A549 (cell line): ENCODE data around the gene MAP3K4. TPM values are rescaled to one million over a fixed set of nuclear protein-coding genes. Genes with fewer than 3 reads are reported as not detected.

Experiments
- ATAC-seq, 2 experiments: fragments of 200-7000 bp in 1 of 2; fragments of >200 bp in 1 of 2; cut with Nextera tagmentation in 1 of 2; cut with Tn5 transposase in 1 of 2; 3 replicates each; pipeline versions ENCODE4 v1.8.0 to v1.9.1; 2018 to 2020; ENCODE audit warnings: mild to moderate bottlenecking in 1 of 2, moderate library complexity in 1 of 2
- CTCF ChIA-PET: fragments of 300-600 bp; sonication (Branson Sonifier 250); formaldehyde crosslinking; extraction: SDS; loops from one replicate; lab custom pipeline; 2021; ENCODE audit warnings: antibody characterized with exemption, inconsistent platforms; lab: Yijun Ruan, JAX
- POLR2A ChIA-PET: fragments of 350-600 bp; formaldehyde crosslinking; extraction: SDS; loops from one replicate; lab custom pipeline; 2021; ENCODE audit warnings: antibody characterized with exemption, inconsistent platforms; lab: Yijun Ruan, JAX
- DNase-seq, 2 experiments: peaks; one replicate each; pipeline versions ENCODE4 v3.0.0 to v3.0.0-alpha.2; 2011 to 2016; ENCODE audit warnings: low read depth in 1 of 2, low spot score in 1 of 2
- FAIRE-seq: peaks from 2 replicates; lab custom pipeline; 2011; peaks lifted over from hg19 to GRCh38; lab: Jason Lieb, UNC
- H3K27ac ChIP-seq, 2 experiments: fragments of >200 bp; sonication (Bioruptor Twin); formaldehyde crosslinking; 3 replicates each; pipeline ENCODE4 v1.5.1; 2016 to 2017
- H3K4me1 ChIP-seq: fragments of >200 bp; sonication (Bioruptor Twin); formaldehyde crosslinking; 3 replicates; pipeline ENCODE4 v1.6.1; 2016
- H3K4me2 ChIP-seq: fragments of >200 bp; sonication (Bioruptor Twin); formaldehyde crosslinking; 3 replicates; pipeline ENCODE4 v1.6.1; 2016
- H3K4me3 ChIP-seq: fragments of >200 bp; sonication (Bioruptor Twin); formaldehyde crosslinking; 3 replicates; pipeline ENCODE4 v1.5.1; 2016
- H3K9me3 ChIP-seq: fragments of >200 bp; sonication (Bioruptor Twin); formaldehyde crosslinking; 3 replicates; pipeline ENCODE4 v1.6.1; 2016
- ATOH8 ChIP-seq: fragments of 250-450 bp; sonication (Bioruptor Pico); IDR thresholded peaks from 2 replicates; pipeline ENCODE4 v1.5.0; 2020; ENCODE audit warnings: low read depth, mild to moderate bottlenecking, moderate library complexity
- BCL3 ChIP-seq: fragments of >200 bp; sonication (Bioruptor Twin); formaldehyde crosslinking; IDR thresholded peaks from 3 replicates; pipeline ENCODE4 v1.6.1; 2016
- CBX2 ChIP-seq: fragments of 200-600 bp; sonication (generic); IDR thresholded peaks from 2 replicates; pipeline ENCODE4 v1.6.1; 2016; ENCODE audit warnings: low read depth, mild to moderate bottlenecking, borderline replicate concordance
- CBX8 ChIP-seq: fragments of 200-600 bp; sonication (generic); IDR thresholded peaks from 2 replicates; pipeline ENCODE4 v1.6.1; 2016
- CEBPB ChIP-seq, 2 experiments: fragments of >200 bp in 1 of 2; sonication (Bioruptor Twin) in 1 of 2; formaldehyde crosslinking in 1 of 2; IDR thresholded peaks; 2 replicates each; pipeline ENCODE4 v1.6.1; 2012 to 2016
- CHD2 ChIP-seq: fragments of 150-350 bp; IDR thresholded peaks from 2 replicates; pipeline ENCODE4 v1.6.1; 2014; ENCODE audit warnings: low read length; ENCODE audit not compliant: partially characterized antibody
- EHMT2 ChIP-seq: fragments of 200-600 bp; sonication (generic); IDR thresholded peaks from 2 replicates; pipeline ENCODE4 v1.6.1; 2016; ENCODE audit warnings: antibody characterized with exemption, low read depth, mild to moderate bottlenecking, moderate library complexity
- FOXS1 ChIP-seq: fragments of 250-450 bp; sonication (Bioruptor Pico); IDR thresholded peaks from 2 replicates; pipeline ENCODE4 v1.5.0; 2020; ENCODE audit warnings: mild to moderate bottlenecking, moderate library complexity
- HES2 ChIP-seq: fragments of >200 bp; sonication (Bioruptor Twin); formaldehyde crosslinking; IDR thresholded peaks from 2 replicates; pipeline ENCODE4 v1.6.1; 2016
- HEYL ChIP-seq: fragments of 250-450 bp; sonication (Bioruptor Pico); IDR thresholded peaks from 2 replicates; pipeline ENCODE4 v1.8.0; 2021; ENCODE audit warnings: mild to moderate bottlenecking, moderate library complexity
- HOXB13 ChIP-seq: fragments of 250-450 bp; sonication (Bioruptor Pico); IDR thresholded peaks from 2 replicates; pipeline ENCODE4 v1.5.0; 2020; ENCODE audit warnings: low read depth, mild to moderate bottlenecking, moderate library complexity
- JUN ChIP-seq, 2 experiments: fragments of >200 bp; sonication (Bioruptor Twin); formaldehyde crosslinking; IDR thresholded peaks; 2 replicates in 1 of 2; 3 replicates in 1 of 2; pipeline ENCODE4 v1.6.1; 2016 to 2017
- KDM1A ChIP-seq: fragments of 200-600 bp; sonication (generic); IDR thresholded peaks from 2 replicates; pipeline ENCODE4 v1.6.1; 2016; ENCODE audit warnings: low read depth, mild to moderate bottlenecking
- MAFK ChIP-seq: fragments of 450-650 bp; IDR thresholded peaks from 2 replicates; pipeline ENCODE4 v1.6.1; 2014; ENCODE audit not compliant: partially characterized antibody
- MAZ ChIP-seq: fragments of 150-350 bp; IDR thresholded peaks from 2 replicates; pipeline ENCODE4 v1.6.1; 2014; ENCODE audit warnings: antibody characterized with exemption, low read depth, low read length, borderline replicate concordance
- PBX3 ChIP-seq: IDR thresholded peaks from 2 replicates; pipeline ENCODE4 v1.6.1; 2012
- PHF8 ChIP-seq: fragments of 200-600 bp; sonication (generic); IDR thresholded peaks from 2 replicates; pipeline ENCODE4 v1.6.1; 2016; ENCODE audit warnings: low read depth, mild to moderate bottlenecking, antibody characterized with exemption, moderate library complexity, borderline replicate concordance
- POLR2A ChIP-seq: IDR thresholded peaks from 2 replicates; pipeline ENCODE4 v1.6.1; 2012; ENCODE audit warnings: mild to moderate bottlenecking, low read length
- RAD21 ChIP-seq, 2 experiments: fragments of >200 bp in 1 of 2; sonication (Bioruptor Twin) in 1 of 2; formaldehyde crosslinking in 1 of 2; IDR thresholded peaks in 1 of 2; conservative IDR thresholded peaks in 1 of 2; 2 replicates in 1 of 2; 3 replicates in 1 of 2; pipeline ENCODE4 v1.6.1; 2012 to 2018; ENCODE audit warnings: inconsistent platforms in 1 of 2
- RARB ChIP-seq: fragments of 250-450 bp; sonication (Bioruptor Pico); IDR thresholded peaks from 2 replicates; pipeline ENCODE4 v1.8.0; 2021; ENCODE audit warnings: mild to moderate bottlenecking, moderate library complexity
- RCOR1 ChIP-seq: fragments of 150-350 bp; IDR thresholded peaks from 2 replicates; pipeline ENCODE4 v1.6.1; 2014; ENCODE audit warnings: antibody characterized with exemption, low read length, low read depth
- RFX5 ChIP-seq: fragments of 450-650 bp; IDR thresholded peaks from 2 replicates; pipeline ENCODE4 v1.7.1; 2014; ENCODE audit warnings: antibody characterized with exemption, mild to moderate bottlenecking, moderate library complexity
- RNF2 ChIP-seq: fragments of 200-600 bp; sonication (generic); IDR thresholded peaks from 2 replicates; pipeline ENCODE4 v1.6.1; 2016; ENCODE audit warnings: low read depth, mild to moderate bottlenecking, antibody characterized with exemption, moderate library complexity, borderline replicate concordance
- SREBF2 ChIP-seq: fragments of 450-650 bp; IDR thresholded peaks from 2 replicates; pipeline ENCODE4 v1.6.1; 2014; ENCODE audit warnings: mild to moderate bottlenecking, moderate library complexity
- ZFP36 ChIP-seq: fragments of 450-650 bp; IDR thresholded peaks from 2 replicates; pipeline ENCODE4 v1.6.1; 2014; ENCODE audit warnings: borderline replicate concordance; ENCODE audit not compliant: partially characterized antibody
- ZSCAN20 ChIP-seq: fragments of 250-450 bp; sonication (Bioruptor Pico); IDR thresholded peaks from 2 replicates; pipeline ENCODE4 v1.8.0; 2022; ENCODE audit warnings: mild to moderate bottlenecking, moderate library complexity
- WGBS: methylation state at CpG from one replicate; pipeline ENCODE4 v1.1.6; 2017; ENCODE audit errors: missing lambda C conversion rate; 5-methylcytosine and 5-hydroxymethylcytosine counted together
- polyA plus RNA-seq, 4 experiments: library from polyadenylated mRNA; depleted of rRNA in 3 of 4; stranded (reverse); fragments of >200 nt; fragmentation: RNase III in 1 of 4; extraction: RNeasy Plus Mini Kit Qiagen cat#74134 plus additional on column Dnase treatment in 1 of 4; gene quantifications; 2 replicates in 3 of 4; 3 replicates in 1 of 4; pipeline ENCODE4 v1.2.3, GENCODE V29; 2011 to 2017

MAP3K4 gene
- polyA plus RNA-seq, 2 of the 4 experiments (the other 2 are of a cell fraction), result 7.3 to 13.4 TPM

GRCh38 chr6:161163466-161164181 is 172.1 kb downstream of the MAP3K4 start (continued):
- TF ChIP-seq PBX3 (no peak), CEBPB (IDR thresholded peaks at IDR 0.05) (no peak), ZFP36 (no peak)

GRCh38 chr6:161164182-161164625 is 172.6 kb downstream of the MAP3K4 start:
- POLR2A ChIA-PET, result no interaction called here
- no peaks in the 10 kb centered on the region for H3K9me3 ChIP-seq
- no peak overlapping the region for H3K4me2 ChIP-seq
- FAIRE-seq (no peak), DNase-seq (no peak), ATAC-seq (no peak)
- 70% methylated on average over 6 of the region's 9 CpGs for WGBS
- H3K4me1 ChIP-seq, result peaks cover 10% of the 10 kb centered on the region
- no peak overlapping the region for H3K27ac ChIP-seq
- no peak overlapping the region for H3K4me3 ChIP-seq
- TF ChIP-seq KDM1A, result no peak
- no peak for TF ChIP-seq HES2
- TF ChIP-seq CHD2, result no peak
- TF ChIP-seq EHMT2, result no peak
- no peak for TF ChIP-seq JUN (IDR thresholded peaks at IDR 0.05)
- TF ChIP-seq FOXS1, result no peak
- TF ChIP-seq CBX2, result no peak
- TF ChIP-seq CBX8, result no peak
- no peak for TF ChIP-seq SREBF2
- no peak for TF ChIP-seq POLR2A
- TF ChIP-seq HEYL (CRISPR knock-in tag), result no peak
- TF ChIP-seq HOXB13 (CRISPR knock-in tag), result no peak
- no peak for TF ChIP-seq RNF2
- no peak for TF ChIP-seq RCOR1
- no peak for TF ChIP-seq RFX5
- TF ChIP-seq BCL3, result no peak
- no peak for TF ChIP-seq ZFP36
- CTCF ChIA-PET, result no interaction called here

- no peak for ATAC-seq
- no peak for FAIRE-seq
- peaks cover 10% of the 10 kb centered on the region for H3K4me1 ChIP-seq
- DNase-seq, result no peak
- H3K27ac ChIP-seq, result no peak overlapping the region
- TF ChIP-seq RCOR1 (no peak), PHF8 (no peak), MAFK (no peak)
- no peak overlapping the region for H3K4me2 ChIP-seq
- H3K9me3 ChIP-seq, result no peaks in the 10 kb centered on the region
- WGBS, result 91% methylated on average over 11 of the region's 11 CpGs
- no peak overlapping the region for H3K4me3 ChIP-seq
- ChIA-PET POLR2A (no interaction called here), CTCF (interaction anchor here (0.5 to 0.6 kb wide), 2 partner anchors 62 to 475 kb away, joined by 3 read pairs; no protein-coding TSS in a partner anchor)
Observed at GRCh38 chr6:161166176-161166575, 174.6 kb downstream of the MAP3K4 start.

GRCh38 chr6:161166677-161167076 is 175.1 kb downstream of the MAP3K4 start:
- FAIRE-seq (no peak), ATAC-seq (no peak), DNase-seq (no peak)
- ChIA-PET POLR2A (no interaction called here), CTCF (no interaction called here)
- Histone ChIP-seq H3K9me3 (no peaks in the 10 kb centered on the region), H3K4me3 (no peak overlapping the region), H3K4me1 (peaks cover 10% of the 10 kb centered on the region), H3K27ac (no peak overlapping the region), H3K4me2 (no peak overlapping the region)
- no peak for TF ChIP-seq RFX5
- no peak for TF ChIP-seq RAD21 (conservative IDR thresholded peaks at IDR 0.05 in 1 of 2, IDR thresholded peaks at IDR 0.05 in 1 of 2)
- TF ChIP-seq MAZ, result no peak
- TF ChIP-seq ATOH8, result no peak
- no peak for TF ChIP-seq RCOR1
- no peak for TF ChIP-seq ZSCAN20 (CRISPR knock-in tag)
- no peak for TF ChIP-seq RARB
- 92% methylated on average over 5 of the region's 5 CpGs for WGBS
